Activated T-helper 2 cell treated with anti-CD3 and anti-CD28 coated beads, Interferon-gamma antibody, Interleukin-2, Interleukin-4, amounts not matched to agents 10 μg/mL and 5 μg/mL and 100 μg/mL, durations not matched to agents 14 hours and 24 hours and 36 hours (primary cell): ENCODE data around the gene KAZN. TPM values are rescaled to one million over a fixed set of nuclear protein-coding genes. Genes with fewer than 3 reads are reported as not detected.
A peak's percentile ranks its signal among the peaks of the same experiment; 100 is the strongest.

Experiments
- DNase-seq: peaks from one replicate; pipeline ENCODE4 v3.0.0; 2021; ENCODE audit warnings: low spot score
- H3K27ac Mint-ChIP-seq: one replicate; pipeline ENCODE4 v1.8.0; 2021; ENCODE audit warnings: mixed read lengths
- H3K27me3 Mint-ChIP-seq: one replicate; pipeline ENCODE4 v1.8.0; 2021; ENCODE audit warnings: low read depth, mixed read lengths
- H3K36me3 Mint-ChIP-seq: one replicate; pipeline ENCODE4 v1.8.0; 2021; ENCODE audit warnings: low read depth, mixed read lengths
- H3K4me1 Mint-ChIP-seq: one replicate; pipeline ENCODE4 v1.8.0; 2021; ENCODE audit warnings: low read depth, mixed read lengths
- H3K4me3 Mint-ChIP-seq: one replicate; pipeline ENCODE4 v1.8.0; 2021; ENCODE audit warnings: low read depth, mild to moderate bottlenecking, moderate library complexity, mixed read lengths
- H3K9me3 Mint-ChIP-seq: one replicate; pipeline ENCODE4 v1.8.0; 2021; ENCODE audit warnings: mixed read lengths
- intact Hi-C: fragments of 100-400 bp; cut with micrococcal nuclease; formaldehyde crosslinking; loops from one replicate; pipeline ENCODE4 v1.15.1; 2023
- total RNA-seq: library from RNA; stranded (reverse); gene quantifications from 2 replicates; pipeline ENCODE4 v1.2.3, GENCODE V29; 2022

Gene KAZN
- total RNA-seq, 1 donor from 2014 or later: 0.68 TPM

DNA sequence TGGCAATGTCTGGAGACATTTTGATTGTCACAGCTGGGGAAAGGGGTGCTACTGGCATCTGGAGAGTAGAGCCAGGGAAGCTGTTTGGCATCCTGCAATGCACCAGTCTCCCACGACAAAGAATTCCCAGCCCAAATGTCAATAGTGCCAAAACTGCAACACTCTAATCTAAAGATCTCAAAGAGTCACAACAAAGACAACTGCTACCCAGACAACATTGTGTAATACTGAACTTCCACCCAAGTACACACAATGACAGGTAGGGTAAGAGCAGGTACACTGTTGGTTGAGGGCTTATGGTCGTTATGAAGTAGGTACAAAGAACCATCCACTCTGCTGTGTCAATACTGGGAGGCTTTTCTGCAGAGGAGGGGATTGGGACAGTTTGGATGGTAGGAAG lies 546.8 kb downstream of the KAZN start:
- Mint-ChIP-seq H3K36me3 (no peaks in the 10 kb centered on the region), H3K4me3 (no peak overlapping the region), H3K4me1 (peaks cover 3% of the 10 kb centered on the region), H3K27me3 (peaks cover 50% of the 10 kb centered on the region), H3K27ac (no peak overlapping the region), H3K9me3 (no peaks in the 10 kb centered on the region)
- no peak for DNase-seq
- intact Hi-C loops: no loop called here

DNA sequence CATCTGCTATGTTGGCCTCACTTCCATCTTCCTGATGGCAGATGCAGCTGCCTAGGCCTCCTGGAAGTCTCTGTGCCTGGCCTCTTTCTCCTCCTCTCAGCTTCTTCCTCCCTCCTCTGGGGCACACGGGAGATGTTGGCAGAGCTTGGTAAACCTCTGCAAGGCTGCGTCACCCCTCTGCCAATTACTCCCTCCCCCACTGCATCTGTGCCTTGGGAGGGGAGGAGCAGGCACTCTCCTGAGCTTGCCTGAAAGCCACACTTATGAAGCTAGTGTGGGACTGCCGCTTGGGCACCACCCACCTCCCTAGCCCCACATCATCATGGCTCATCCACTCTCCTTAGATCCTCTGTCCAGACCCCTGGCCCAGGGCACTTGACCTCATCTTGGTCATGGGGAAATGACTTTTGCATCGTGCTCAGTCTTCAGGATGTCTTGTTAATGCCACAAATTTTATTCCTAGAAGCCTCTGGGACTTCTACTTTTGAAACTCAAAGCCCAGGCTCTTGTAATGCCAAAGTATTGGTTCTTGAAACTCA lies 547.7 kb downstream of the KAZN start:
- no peak overlapping the region for H3K27ac Mint-ChIP-seq
- no peak overlapping the region for H3K4me3 Mint-ChIP-seq
- intact Hi-C loops: no loop called here
- peaks cover 3% of the 10 kb centered on the region for H3K4me1 Mint-ChIP-seq
- no peaks in the 10 kb centered on the region for H3K9me3 Mint-ChIP-seq
- H3K36me3 Mint-ChIP-seq: no peaks in the 10 kb centered on the region
- peaks cover 53% of the 10 kb centered on the region for H3K27me3 Mint-ChIP-seq
- no peak for DNase-seq

- intact Hi-C loops: no loop called here
- no peaks in the 10 kb centered on the region for H3K9me3 Mint-ChIP-seq
- peaks cover 58% of the 10 kb centered on the region for H3K27me3 Mint-ChIP-seq
- no peak overlapping the region for H3K27ac Mint-ChIP-seq
- H3K36me3 Mint-ChIP-seq: no peaks in the 10 kb centered on the region
- H3K4me3 Mint-ChIP-seq: no peak overlapping the region
- peaks cover 3% of the 10 kb centered on the region for H3K4me1 Mint-ChIP-seq
- no peak for DNase-seq
Observed at GRCh38 chr1:15146971-15147376, 548.5 kb downstream of the KAZN start.

DNA sequence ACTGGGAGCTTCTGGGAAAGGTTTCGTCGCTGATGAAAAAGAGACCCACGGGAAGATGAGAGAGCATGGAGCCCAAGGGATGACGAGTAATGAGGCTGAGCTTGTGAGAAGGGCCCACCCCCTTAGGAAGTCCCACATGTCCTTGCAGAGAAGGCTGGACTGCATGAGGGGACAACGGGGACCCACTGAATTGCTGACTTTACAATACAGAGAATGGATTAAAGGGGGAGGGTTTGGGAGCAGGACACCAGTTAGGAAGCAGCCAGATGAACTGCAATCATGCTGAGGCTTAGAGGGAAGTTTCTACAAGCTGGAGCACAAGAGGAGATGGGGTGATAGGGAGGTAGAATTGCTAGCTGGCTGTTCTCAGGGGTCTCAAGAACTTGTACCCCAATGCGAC lies 549.5 kb downstream of the KAZN start:
- no peak overlapping the region for H3K27ac Mint-ChIP-seq
- H3K36me3 Mint-ChIP-seq: no peaks in the 10 kb centered on the region
- no peak overlapping the region for H3K4me3 Mint-ChIP-seq
- intact Hi-C loops: no loop called here
- H3K4me1 Mint-ChIP-seq: peaks cover 3% of the 10 kb centered on the region
- peaks cover 57% of the 10 kb centered on the region for H3K27me3 Mint-ChIP-seq
- no peaks in the 10 kb centered on the region for H3K9me3 Mint-ChIP-seq
- DNase-seq: no peak

DNA sequence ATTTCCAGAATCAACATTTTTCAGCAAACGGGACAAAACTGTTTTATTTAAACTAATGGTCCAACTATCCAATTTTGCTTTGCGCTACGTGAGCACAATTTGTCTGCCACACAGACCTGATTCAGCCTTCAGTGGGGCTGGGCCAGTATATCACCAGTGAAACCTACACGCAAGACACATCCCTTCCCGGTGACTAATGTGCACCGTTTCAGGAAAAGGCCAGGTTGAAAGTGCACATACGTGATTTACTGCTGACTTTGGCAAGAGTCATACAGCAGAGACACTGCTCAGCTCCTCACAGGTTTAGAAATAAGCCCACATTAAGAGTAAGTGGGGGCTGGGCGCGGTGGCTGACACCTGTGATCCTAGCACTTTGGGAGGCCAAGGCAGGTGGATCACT lies 550.0 kb downstream of the KAZN start:
- DNase-seq: no peak
- Mint-ChIP-seq H3K27me3 (peaks cover 57% of the 10 kb centered on the region), H3K4me1 (peaks cover 3% of the 10 kb centered on the region), H3K27ac (no peak overlapping the region), H3K9me3 (no peaks in the 10 kb centered on the region), H3K36me3 (no peaks in the 10 kb centered on the region), H3K4me3 (no peak overlapping the region)
- intact Hi-C loops: no loop called here

DNA sequence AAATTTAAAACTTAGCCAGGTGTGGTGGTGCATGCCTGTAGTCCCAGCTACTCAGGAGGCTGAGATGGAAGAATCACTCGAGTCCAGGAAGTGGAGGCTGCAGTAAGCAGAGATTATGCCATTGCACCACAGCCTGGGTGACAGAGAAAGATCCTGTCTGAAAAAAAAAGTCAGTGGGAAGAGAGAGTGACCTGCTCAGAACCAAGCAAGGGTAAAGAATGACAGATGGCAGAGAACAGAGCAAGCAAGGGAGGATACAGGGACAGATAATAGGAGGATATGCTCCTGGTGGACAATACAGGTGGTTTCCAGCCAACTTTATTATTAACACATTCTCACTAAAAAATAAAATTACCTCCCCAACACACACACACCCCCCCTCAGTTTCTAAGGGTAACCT lies 550.5 kb downstream of the KAZN start:
- Mint-ChIP-seq H3K4me3 (no peak overlapping the region), H3K9me3 (no peaks in the 10 kb centered on the region), H3K27ac (no peak overlapping the region), H3K36me3 (no peaks in the 10 kb centered on the region), H3K27me3 (peaks cover 57% of the 10 kb centered on the region), H3K4me1 (peaks cover 3% of the 10 kb centered on the region)
- intact Hi-C loops: no loop called here
- DNase-seq: no peak

DNA sequence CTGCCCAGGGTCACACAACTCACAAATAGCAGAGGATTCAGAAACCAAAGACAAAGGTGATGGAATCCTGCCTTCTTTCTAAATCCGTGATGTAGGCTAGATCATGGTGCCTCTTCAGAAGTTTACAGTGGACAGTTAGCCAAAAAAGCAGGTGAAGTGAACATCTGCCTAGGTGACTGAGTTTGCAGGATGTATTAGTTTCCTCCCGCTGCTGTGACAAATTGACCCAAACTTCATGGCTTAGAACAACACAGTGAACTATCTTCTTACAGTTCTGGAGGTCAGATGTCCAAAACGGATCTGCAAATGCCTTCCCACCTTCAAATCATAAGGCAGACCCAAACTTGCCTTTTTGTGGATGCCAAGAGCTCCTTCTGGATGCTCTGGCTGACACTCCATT lies 551.9 kb downstream of the KAZN start:
- Mint-ChIP-seq H3K27ac (no peak overlapping the region), H3K27me3 (peaks cover 59% of the 10 kb centered on the region), H3K4me1 (peaks cover 8% of the 10 kb centered on the region), H3K9me3 (no peaks in the 10 kb centered on the region), H3K4me3 (no peak overlapping the region), H3K36me3 (no peaks in the 10 kb centered on the region)
- no peak for DNase-seq
- intact Hi-C loops: loop anchor here (10.0 kb wide), 1 partner anchor 124 kb away; no protein-coding TSS in a partner anchor

DNA sequence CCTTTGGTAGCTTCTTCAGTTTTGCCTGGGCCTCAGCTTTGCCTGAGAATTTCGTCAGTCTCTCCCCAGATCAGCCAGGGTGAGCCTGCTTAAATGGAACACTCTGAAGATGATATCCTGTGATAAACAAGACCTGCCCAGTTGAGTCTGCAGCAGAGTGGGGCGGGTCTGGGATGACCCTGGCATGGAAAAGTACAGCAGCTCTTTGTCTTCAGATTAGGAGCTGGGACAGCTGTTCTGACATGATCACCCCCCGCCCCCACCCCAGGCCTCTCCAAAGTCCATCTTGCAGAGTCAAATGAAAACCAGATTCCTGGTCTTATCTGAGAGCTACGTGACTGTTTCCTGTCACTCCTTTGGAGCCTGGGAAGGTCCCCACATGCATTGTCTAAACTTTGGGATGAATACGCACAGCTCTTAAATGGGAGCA lies 552.9 kb downstream of the KAZN start:
- no peaks in the 10 kb centered on the region for H3K9me3 Mint-ChIP-seq

DNA sequence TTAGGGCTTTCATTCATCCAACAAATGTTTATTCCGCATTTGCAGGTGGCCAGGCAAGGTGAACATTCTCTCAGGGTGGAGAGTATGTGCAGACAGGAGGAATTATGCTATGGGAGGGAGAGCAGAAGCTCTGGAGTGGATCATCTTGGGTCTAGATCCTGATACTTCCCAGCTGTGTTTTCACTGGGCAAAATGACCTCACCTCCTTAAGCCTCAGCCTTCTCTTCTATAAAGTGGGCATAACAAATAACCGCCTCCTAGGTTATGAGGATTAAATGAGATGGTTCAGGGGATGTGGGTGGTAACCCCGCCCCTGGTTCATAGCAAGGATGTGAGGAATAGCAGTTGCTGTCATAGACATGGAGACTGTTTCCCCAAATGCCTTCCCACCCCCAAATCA lies 553.4 kb downstream of the KAZN start:
- no peak overlapping the region for H3K27ac Mint-ChIP-seq
- no peaks in the 10 kb centered on the region for H3K9me3 Mint-ChIP-seq
- peaks cover 19% of the 10 kb centered on the region for H3K4me1 Mint-ChIP-seq
- DNase-seq: no peak
- intact Hi-C loops: loop anchor here (10.0 kb wide), 1 partner anchor 123 kb away; no protein-coding TSS in a partner anchor
- peaks cover 59% of the 10 kb centered on the region for H3K27me3 Mint-ChIP-seq
- no peak overlapping the region for H3K4me3 Mint-ChIP-seq
- no peaks in the 10 kb centered on the region for H3K36me3 Mint-ChIP-seq

More for the DNA sequence above, 552.9 kb downstream of the KAZN start:
- intact Hi-C loops: loop anchor here (10.0 kb wide), 1 partner anchor 123 kb away; no protein-coding TSS in a partner anchor
- H3K27ac Mint-ChIP-seq: no peak overlapping the region
- H3K36me3 Mint-ChIP-seq: no peaks in the 10 kb centered on the region
- no peak overlapping the region for H3K4me3 Mint-ChIP-seq
- DNase-seq: no peak
- H3K27me3 Mint-ChIP-seq: peaks cover 59% of the 10 kb centered on the region
- peaks cover 16% of the 10 kb centered on the region for H3K4me1 Mint-ChIP-seq

- intact Hi-C loops: loop anchor here (10.0 kb wide), 1 partner anchor 122 kb away; no protein-coding TSS in a partner anchor
- H3K36me3 Mint-ChIP-seq: no peaks in the 10 kb centered on the region
- H3K27me3 Mint-ChIP-seq: peaks cover 59% of the 10 kb centered on the region
- H3K27ac Mint-ChIP-seq: no peak overlapping the region
- peaks cover 19% of the 10 kb centered on the region for H3K4me1 Mint-ChIP-seq
- peak overlapping the region; percentile 50 for H3K4me3 Mint-ChIP-seq
- no peaks in the 10 kb centered on the region for H3K9me3 Mint-ChIP-seq
- no peak for DNase-seq
Observed at GRCh38 chr1:15152318-15153183, 554.1 kb downstream of the KAZN start.

DNA sequence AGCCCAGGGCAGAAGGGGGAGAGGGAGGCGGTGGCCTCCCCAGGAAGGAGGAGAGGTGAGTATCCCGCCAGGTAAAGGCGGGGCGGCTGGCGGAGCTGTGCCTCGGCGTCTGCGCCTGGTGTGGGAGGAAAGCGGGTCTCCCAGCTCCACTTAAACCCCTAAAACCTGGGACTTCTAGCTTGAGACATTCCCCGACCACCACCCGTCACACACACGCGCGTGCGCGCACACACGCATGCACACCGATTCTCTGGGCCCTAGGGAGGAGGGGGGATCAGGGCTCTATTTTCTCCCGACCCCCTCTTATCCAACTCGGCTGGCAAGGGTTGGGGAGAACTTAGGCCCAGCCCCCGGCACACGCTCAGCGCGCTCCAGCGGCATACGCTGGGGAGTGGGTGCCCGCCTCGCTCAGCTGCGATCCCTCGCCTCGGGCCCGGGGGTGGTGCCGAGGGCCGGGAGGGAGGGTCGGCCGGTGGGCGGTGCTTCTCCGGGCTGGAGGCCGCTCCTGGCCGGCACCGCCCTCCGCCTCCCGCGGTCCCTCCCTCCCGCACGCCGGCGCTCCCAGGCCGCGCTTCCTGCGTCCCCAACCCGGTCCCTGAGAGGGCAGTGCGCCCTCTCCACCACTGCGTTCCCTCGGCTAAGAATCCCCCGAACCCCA lies 554.8 kb downstream of the KAZN start, which contains the start of gene TMEM51:
TSS of gene TMEM51 (plus strand) at position 564 of the 658 bp plus-strand sequence. CDS start 61,341 bp downstream, outside the sequence.
- Mint-ChIP-seq H3K9me3 (no peaks in the 10 kb centered on the region), H3K27me3 (peaks cover 58% of the 10 kb centered on the region)
- intact Hi-C loops: loop anchor here (10.0 kb wide), 1 partner anchor 121 kb away; no protein-coding TSS in a partner anchor

DNA sequence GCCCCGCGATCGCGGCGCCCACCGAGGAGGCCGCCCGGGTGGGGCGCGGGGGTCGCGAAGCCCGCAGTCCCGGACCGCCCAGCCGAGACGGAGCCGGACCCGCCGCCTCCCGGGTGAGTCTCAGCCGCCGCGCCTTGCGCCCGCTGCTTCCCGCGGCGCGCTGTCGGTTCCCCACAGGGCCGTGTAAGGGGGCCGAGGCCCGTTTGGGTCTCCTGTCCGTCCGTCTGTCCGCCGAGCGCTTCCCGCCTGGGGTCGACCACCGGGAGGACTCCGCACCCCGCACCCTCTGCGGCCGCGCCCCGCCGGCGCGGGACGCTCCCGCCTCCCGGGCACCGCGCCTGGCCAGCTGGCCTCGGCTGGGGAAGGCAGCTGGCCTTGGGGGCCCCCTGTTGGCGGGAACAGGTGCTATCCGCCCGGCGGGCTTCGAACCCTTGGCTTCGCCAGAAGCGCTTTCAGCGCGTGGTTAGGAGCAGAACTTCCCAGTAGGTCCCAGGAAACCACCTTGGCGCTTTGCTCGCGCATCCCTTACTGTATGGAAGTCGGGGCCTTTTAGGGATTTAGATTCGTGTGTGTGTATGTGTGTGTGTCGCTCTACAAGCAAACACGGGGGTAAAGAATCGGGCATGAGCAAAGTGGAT lies 555.5 kb downstream of the KAZN start:
- no peak for DNase-seq
- intact Hi-C loops: loop anchor here (10.0 kb wide), 1 partner anchor 121 kb away; no protein-coding TSS in a partner anchor

More for the DNA sequence above, 554.8 kb downstream of the KAZN start, which contains the start of gene TMEM51:
- H3K4me1 Mint-ChIP-seq: peaks cover 19% of the 10 kb centered on the region
- no peak for DNase-seq
- H3K4me3 Mint-ChIP-seq: peak within 1 kb of the TSS; percentile 50
- no peaks in the 10 kb centered on the region for H3K36me3 Mint-ChIP-seq
- no peak within 1 kb of the TSS for H3K27ac Mint-ChIP-seq

More for the DNA sequence above, 555.5 kb downstream of the KAZN start:
- peaks cover 56% of the 10 kb centered on the region for H3K27me3 Mint-ChIP-seq
- peaks cover 19% of the 10 kb centered on the region for H3K4me1 Mint-ChIP-seq
- H3K9me3 Mint-ChIP-seq: no peaks in the 10 kb centered on the region
- H3K36me3 Mint-ChIP-seq: no peaks in the 10 kb centered on the region
- no peak overlapping the region for H3K4me3 Mint-ChIP-seq
- no peak overlapping the region for H3K27ac Mint-ChIP-seq
